SK-N-SH (cell line): ENCODE results near the gene CRB2.

Source experiments
- ELF1 ChIP-seq: IDR thresholded peaks from 2 replicates; pipeline ENCODE4 v1.4.0; 2012
- RCOR1 ChIP-seq: fragments of 150-350 bp; IDR thresholded peaks from 2 replicates; pipeline ENCODE4 v1.6.1; 2017; ENCODE audit warnings: antibody characterized with exemption, low read length
- YY1 ChIP-seq: IDR thresholded peaks from 2 replicates; pipeline ENCODE4 v1.4.0; 2012; ENCODE audit warnings: low read depth, mild to moderate bottlenecking
- TF ChIP-seq, protein P1 (sequence below): fragments of 200-600 bp; sonication (generic); IDR thresholded peaks from 2 replicates; pipeline ENCODE4 v1.6.1; 2017; ENCODE audit warnings: antibody characterized with exemption, mild to moderate bottlenecking, moderate library complexity
- TF ChIP-seq, protein P2 (sequence below): IDR thresholded peaks from 2 replicates; pipeline ENCODE4 v1.6.1; 2012; ENCODE audit warnings: mild to moderate bottlenecking, low read depth, low read length, moderate library complexity

DNA sequence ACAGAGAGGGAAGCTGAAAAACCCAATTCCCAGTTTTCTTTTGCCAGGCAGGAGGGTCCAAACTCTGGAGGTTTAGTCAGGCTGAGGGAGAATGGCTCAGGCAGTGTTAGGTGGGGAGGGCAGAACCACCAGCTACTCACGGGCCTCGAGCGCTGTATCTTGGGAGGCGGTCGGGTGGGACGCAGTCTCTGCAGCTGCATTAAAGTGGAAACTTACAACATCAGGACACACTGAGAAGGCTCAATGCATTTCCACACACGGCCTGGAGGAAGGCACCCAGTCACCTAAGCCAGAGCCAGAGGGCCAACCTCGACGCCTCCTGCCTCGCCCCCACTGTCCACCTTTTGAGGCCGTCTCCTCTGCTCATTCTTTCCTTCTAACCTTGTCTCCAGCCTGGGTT, 55.6 kb downstream of the CRB2 start:
- TF ChIP-seq RCOR1 = no peak
- TF ChIP-seq, protein P1, sequence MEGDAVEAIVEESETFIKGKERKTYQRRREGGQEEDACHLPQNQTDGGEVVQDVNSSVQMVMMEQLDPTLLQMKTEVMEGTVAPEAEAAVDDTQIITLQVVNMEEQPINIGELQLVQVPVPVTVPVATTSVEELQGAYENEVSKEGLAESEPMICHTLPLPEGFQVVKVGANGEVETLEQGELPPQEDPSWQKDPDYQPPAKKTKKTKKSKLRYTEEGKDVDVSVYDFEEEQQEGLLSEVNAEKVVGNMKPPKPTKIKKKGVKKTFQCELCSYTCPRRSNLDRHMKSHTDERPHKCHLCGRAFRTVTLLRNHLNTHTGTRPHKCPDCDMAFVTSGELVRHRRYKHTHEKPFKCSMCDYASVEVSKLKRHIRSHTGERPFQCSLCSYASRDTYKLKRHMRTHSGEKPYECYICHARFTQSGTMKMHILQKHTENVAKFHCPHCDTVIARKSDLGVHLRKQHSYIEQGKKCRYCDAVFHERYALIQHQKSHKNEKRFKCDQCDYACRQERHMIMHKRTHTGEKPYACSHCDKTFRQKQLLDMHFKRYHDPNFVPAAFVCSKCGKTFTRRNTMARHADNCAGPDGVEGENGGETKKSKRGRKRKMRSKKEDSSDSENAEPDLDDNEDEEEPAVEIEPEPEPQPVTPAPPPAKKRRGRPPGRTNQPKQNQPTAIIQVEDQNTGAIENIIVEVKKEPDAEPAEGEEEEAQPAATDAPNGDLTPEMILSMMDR = no peak
- no peak for TF ChIP-seq ELF1
- TF ChIP-seq, protein P2, sequence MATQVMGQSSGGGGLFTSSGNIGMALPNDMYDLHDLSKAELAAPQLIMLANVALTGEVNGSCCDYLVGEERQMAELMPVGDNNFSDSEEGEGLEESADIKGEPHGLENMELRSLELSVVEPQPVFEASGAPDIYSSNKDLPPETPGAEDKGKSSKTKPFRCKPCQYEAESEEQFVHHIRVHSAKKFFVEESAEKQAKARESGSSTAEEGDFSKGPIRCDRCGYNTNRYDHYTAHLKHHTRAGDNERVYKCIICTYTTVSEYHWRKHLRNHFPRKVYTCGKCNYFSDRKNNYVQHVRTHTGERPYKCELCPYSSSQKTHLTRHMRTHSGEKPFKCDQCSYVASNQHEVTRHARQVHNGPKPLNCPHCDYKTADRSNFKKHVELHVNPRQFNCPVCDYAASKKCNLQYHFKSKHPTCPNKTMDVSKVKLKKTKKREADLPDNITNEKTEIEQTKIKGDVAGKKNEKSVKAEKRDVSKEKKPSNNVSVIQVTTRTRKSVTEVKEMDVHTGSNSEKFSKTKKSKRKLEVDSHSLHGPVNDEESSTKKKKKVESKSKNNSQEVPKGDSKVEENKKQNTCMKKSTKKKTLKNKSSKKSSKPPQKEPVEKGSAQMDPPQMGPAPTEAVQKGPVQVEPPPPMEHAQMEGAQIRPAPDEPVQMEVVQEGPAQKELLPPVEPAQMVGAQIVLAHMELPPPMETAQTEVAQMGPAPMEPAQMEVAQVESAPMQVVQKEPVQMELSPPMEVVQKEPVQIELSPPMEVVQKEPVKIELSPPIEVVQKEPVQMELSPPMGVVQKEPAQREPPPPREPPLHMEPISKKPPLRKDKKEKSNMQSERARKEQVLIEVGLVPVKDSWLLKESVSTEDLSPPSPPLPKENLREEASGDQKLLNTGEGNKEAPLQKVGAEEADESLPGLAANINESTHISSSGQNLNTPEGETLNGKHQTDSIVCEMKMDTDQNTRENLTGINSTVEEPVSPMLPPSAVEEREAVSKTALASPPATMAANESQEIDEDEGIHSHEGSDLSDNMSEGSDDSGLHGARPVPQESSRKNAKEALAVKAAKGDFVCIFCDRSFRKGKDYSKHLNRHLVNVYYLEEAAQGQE = no peak
- no peak for TF ChIP-seq YY1
